Measurements from ENCODE around the gene STMN1.

DNA sequence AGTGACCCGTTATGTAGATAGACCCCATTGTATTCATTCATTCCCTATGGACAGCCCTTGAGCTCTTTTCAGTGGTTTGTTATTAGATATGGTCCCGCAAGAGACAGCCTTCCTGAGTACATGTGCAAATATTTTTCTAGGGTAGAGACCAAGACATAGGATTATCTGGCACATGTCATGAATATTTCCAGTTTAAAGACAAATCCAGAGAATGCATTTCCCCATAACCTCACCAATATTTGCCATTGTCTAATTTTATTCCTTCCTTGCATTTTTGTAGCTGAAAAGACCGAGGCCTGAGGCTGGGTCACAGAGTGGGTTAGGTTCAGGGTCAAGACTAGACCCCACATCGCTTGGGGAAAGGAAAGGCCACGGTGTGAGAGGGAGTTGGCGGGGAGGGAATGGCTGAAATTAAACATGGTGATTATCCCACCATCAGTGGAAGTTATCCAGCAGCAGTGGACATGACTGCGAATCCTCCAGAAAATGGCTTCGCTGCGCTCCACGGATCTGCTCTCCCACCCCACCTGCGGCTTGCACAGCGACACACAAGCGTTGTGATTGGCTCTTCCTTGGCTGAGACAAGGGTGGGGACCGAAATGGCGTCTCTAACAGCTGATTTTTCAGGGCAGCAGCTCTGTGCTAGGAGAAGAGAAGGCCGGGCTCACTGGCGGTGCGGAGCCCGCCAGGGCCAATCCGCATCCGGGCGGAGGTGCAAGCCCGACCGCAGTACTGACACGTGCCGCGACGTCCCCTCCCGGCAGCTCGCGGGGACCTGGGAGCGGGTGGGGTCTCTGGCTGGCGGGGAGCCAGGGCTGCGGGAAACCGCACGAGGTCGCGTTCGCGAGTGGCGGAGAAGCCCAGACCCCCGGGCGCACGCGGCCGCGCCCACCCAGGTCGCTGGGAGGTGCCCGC, 16.1 kb upstream of the STMN1 start:
- TF ChIP-seq CTCF (conservative IDR thresholded peaks at IDR 0.05; ENCODE audit: low read depth, low read length) (no peak), EZH2 (IDR thresholded peaks at IDR 0.05; ENCODE audit: borderline replicate concordance, low read depth, low read length, poor library complexity, severe bottlenecking) (no peak)
